ENCODE data around the gene SEMA4G.

Gene SEMA4G

DNA sequence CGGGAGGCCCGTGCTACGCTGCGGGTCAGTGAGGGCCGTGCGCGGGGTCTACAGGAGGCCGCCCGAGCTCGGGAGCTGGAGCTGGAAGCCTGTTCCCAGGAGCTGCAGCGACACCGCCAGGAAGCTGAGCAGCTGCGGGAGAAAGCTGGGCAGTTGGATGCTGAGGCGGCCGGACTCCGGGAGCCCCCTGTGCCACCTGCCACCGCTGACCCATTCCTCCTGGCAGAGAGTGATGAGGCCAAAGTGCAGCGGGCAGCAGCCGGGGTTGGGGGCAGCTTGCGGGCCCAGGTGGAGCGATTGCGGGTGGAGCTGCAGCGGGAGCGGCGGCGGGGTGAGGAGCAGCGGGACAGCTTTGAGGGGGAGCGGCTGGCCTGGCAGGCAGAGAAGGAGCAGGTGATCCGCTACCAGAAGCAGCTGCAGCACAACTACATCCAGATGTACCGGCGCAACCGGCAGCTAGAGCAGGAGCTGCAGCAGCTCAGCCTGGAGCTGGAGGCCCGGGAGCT, 37.3 kb downstream of the SEMA4G start (continued):
- TF ChIP-seq ZNF2 (tag by site-specific recombination; IDR thresholded peaks at IDR 0.05) (0 out of 2 replicates have a peak, but pooled peaks have one; percentile 40), ZNF391 (tag by site-specific recombination; IDR thresholded peaks at IDR 0.05; ENCODE audit: borderline replicate concordance, low read depth) (no peak), AEBP2 (tag by site-specific recombination; IDR thresholded peaks at IDR 0.05; ENCODE audit: borderline replicate concordance) (no peak), ZNF311 (tag by site-specific recombination; IDR thresholded peaks at IDR 0.05; ENCODE audit: borderline replicate concordance) (no peak), KLF8 (tag by site-specific recombination; IDR thresholded peaks at IDR 0.05) (0 out of 2 replicates have a peak, but pooled peaks have one; percentile 15), ZNF792 (tag by site-specific recombination; IDR thresholded peaks at IDR 0.05) (no peak), ZBTB20 (tag by site-specific recombination; IDR thresholded peaks at IDR 0.05) (no peak), KLF10 (tag by site-specific recombination; IDR thresholded peaks at IDR 0.05) (no peak), ZNF174 (tag by site-specific recombination; IDR thresholded peaks at IDR 0.05) (no peak), ZSCAN23 (tag by site-specific recombination; IDR thresholded peaks at IDR 0.05) (no peak), ZNF530 (tag by site-specific recombination; IDR thresholded peaks at IDR 0.05; ENCODE audit: low read depth) (no peak), MEIS1 (CRISPR knock-in tag; IDR thresholded peaks at IDR 0.05; ENCODE audit: borderline replicate concordance) (no peak), ZBTB17 (tag by site-specific recombination; IDR thresholded peaks at IDR 0.05) (peak; percentile 46; the same call in 1 of the 2 replicates), ZFP37 (tag by site-specific recombination; IDR thresholded peaks at IDR 0.05) (no peak), ZNF513 (tag by site-specific recombination; IDR thresholded peaks at IDR 0.05) (no peak), ZNF791 (tag by site-specific recombination; IDR thresholded peaks at IDR 0.05) (no peak), ZNF701 (tag by site-specific recombination; IDR thresholded peaks at IDR 0.05) (no peak), ZNF292 (tag by site-specific recombination; IDR thresholded peaks at IDR 0.05; ENCODE audit: borderline replicate concordance, low read depth) (no peak), KLF1 (tag by site-specific recombination; IDR thresholded peaks at IDR 0.05) (no peak; the same call in 1 of the 2 replicates), ZNF24 (tag by site-specific recombination; IDR thresholded peaks at IDR 0.05) (no peak), ZNF488 (tag by site-specific recombination; IDR thresholded peaks at IDR 0.05) (no peak), ZSCAN30 (tag by site-specific recombination; IDR thresholded peaks at IDR 0.05) (no peak), ZNF654 (tag by site-specific recombination; IDR thresholded peaks at IDR 0.05; ENCODE audit: low read depth) (no peak), ZNF514 (tag by site-specific recombination; IDR thresholded peaks at IDR 0.05) (no peak), ZNF785 (tag by site-specific recombination; IDR thresholded peaks at IDR 0.05) (no peak), ZNF324 (tag by site-specific recombination; IDR thresholded peaks at IDR 0.05) (no peak), ZNF629 (tag by site-specific recombination; IDR thresholded peaks at IDR 0.05) (no peak), TSHZ1 (tag by site-specific recombination; IDR thresholded peaks at IDR 0.05; ENCODE audit: borderline replicate concordance) (no peak), OVOL3 (tag by site-specific recombination; IDR thresholded peaks at IDR 0.05) (no peak), ZFP69B (tag by site-specific recombination; IDR thresholded peaks at IDR 0.05) (no peak), REST (tag by site-specific recombination; IDR thresholded peaks at IDR 0.05) (no peak), ZNF623 (tag by site-specific recombination; IDR thresholded peaks at IDR 0.05) (no peak)

Data from HEK293 (cell line).